ENCODE data around the gene BTBD16.

BTBD16 gene

GRCh38 chr10:122248356-122249302 lies 22.5 kb upstream of the BTBD16 start:
- no peak for DNase-seq

GRCh38 chr10:122249303-122249850 lies 21.7 kb upstream of the BTBD16 start:
- no peak for DNase-seq

GRCh38 chr10:122249991-122250750 lies 20.9 kb upstream of the BTBD16 start:
- DNase-seq: no peak

- DNase-seq: no peak
Observed at GRCh38 chr10:122251459-122252255, 19.4 kb upstream of the BTBD16 start.

GRCh38 chr10:122252805-122253204 lies 18.3 kb upstream of the BTBD16 start:
- no peak for DNase-seq

GRCh38 chr10:122253605-122254004 lies 17.5 kb upstream of the BTBD16 start:
- DNase-seq: no peak

GRCh38 chr10:122254831-122255230 lies 16.3 kb upstream of the BTBD16 start:
- DNase-seq: no peak

GRCh38 chr10:122255509-122256301 lies 15.4 kb upstream of the BTBD16 start:
- DNase-seq: no peak

- DNase-seq: no peak
Observed at GRCh38 chr10:122257041-122257440, 14.1 kb upstream of the BTBD16 start.

GRCh38 chr10:122258136-122259074 lies 12.7 kb upstream of the BTBD16 start:
- DNase-seq: no peak

GRCh38 chr10:122259075-122259466 lies 12.0 kb upstream of the BTBD16 start:
- DNase-seq: no peak

- DNase-seq: no peak
Observed at GRCh38 chr10:122261584-122261983, 9.5 kb upstream of the BTBD16 start.

- DNase-seq: no peak
Observed at GRCh38 chr10:122263971-122264370, 7.1 kb upstream of the BTBD16 start.

- DNase-seq: no peak
Observed at GRCh38 chr10:122264436-122264835, 6.7 kb upstream of the BTBD16 start.

GRCh38 chr10:122264931-122265330 lies 6.2 kb upstream of the BTBD16 start:
- no peak for DNase-seq

GRCh38 chr10:122265896-122266295 lies 5.2 kb upstream of the BTBD16 start:
- DNase-seq: no peak

- no peak for DNase-seq
Observed at GRCh38 chr10:122267849-122268737, 3.0 kb upstream of the BTBD16 start.

GRCh38 chr10:122269059-122269687 lies 1.9 kb upstream of the BTBD16 start:
- DNase-seq: no peak

GRCh38 chr10:122273966-122274545 lies 3.0 kb downstream of the BTBD16 start:
- DNase-seq: no peak
